Colonic mucosa (tissue), 4 donors: ENCODE measurements around the gene TUBB3. TPM values are rescaled to one million over a fixed set of nuclear protein-coding genes. Genes with fewer than 3 reads are reported as not detected.

Experiments
- DNase-seq: peaks from one replicate; pipeline ENCODE4 v3.0.0-alpha.2; 2020
- H3K27ac ChIP-seq: fragments of 200-600 bp; one replicate; pipeline ENCODE4 v1.8.0; 2021
- H3K27me3 ChIP-seq: fragments of 200-600 bp; one replicate; pipeline ENCODE4 v1.8.0; 2021
- H3K36me3 ChIP-seq: fragments of 200-600 bp; one replicate; pipeline ENCODE4 v1.8.0; 2021
- H3K4me1 ChIP-seq: fragments of 200-600 bp; one replicate; pipeline ENCODE4 v1.8.0; 2021; ENCODE audit warnings: mild to moderate bottlenecking
- H3K4me3 ChIP-seq: fragments of 200-600 bp; one replicate; pipeline ENCODE4 v1.8.0; 2021
- H3K9ac ChIP-seq, 2 donors: one replicate each; pipeline ENCODE4 v1.7.0; 2013; ENCODE audit warnings: control low read depth in 2 of 2, low read depth in 2 of 2, low read length in 2 of 2
- H3K9me3 ChIP-seq: fragments of 200-600 bp; one replicate; pipeline ENCODE4 v1.8.0; 2021
- CTCF ChIP-seq: fragments of 200-600 bp; IDR thresholded peaks from one replicate; pipeline ENCODE4 v1.8.0; 2022; ENCODE audit warnings: antibody characterized with exemption, mild to moderate bottlenecking
- intact Hi-C: fragments of 100-400 bp; cut with DNase I; formaldehyde crosslinking; loops from one replicate; pipeline ENCODE4 v1.14.1; 2022
- total RNA-seq, 2 donors: library from RNA; stranded (reverse); fragmentation: NEBNext Ultra II Directional in 1 of 2; extraction: Animal tissue kit (Norgen Biotek cat#: 25700) in 1 of 2; gene quantifications; one replicate each; pipeline ENCODE4 v1.2.1, GENCODE V29; 2021
- donor health status: healthy.
- donor health status: DM: no; HTN: no; CAD: no.
- donor health status: DM: no; HTN: no; CAD: no.

TUBB3 gene
- total RNA-seq, 2 donors from 2014 or later = 3.2 to 8.0 TPM

DNA sequence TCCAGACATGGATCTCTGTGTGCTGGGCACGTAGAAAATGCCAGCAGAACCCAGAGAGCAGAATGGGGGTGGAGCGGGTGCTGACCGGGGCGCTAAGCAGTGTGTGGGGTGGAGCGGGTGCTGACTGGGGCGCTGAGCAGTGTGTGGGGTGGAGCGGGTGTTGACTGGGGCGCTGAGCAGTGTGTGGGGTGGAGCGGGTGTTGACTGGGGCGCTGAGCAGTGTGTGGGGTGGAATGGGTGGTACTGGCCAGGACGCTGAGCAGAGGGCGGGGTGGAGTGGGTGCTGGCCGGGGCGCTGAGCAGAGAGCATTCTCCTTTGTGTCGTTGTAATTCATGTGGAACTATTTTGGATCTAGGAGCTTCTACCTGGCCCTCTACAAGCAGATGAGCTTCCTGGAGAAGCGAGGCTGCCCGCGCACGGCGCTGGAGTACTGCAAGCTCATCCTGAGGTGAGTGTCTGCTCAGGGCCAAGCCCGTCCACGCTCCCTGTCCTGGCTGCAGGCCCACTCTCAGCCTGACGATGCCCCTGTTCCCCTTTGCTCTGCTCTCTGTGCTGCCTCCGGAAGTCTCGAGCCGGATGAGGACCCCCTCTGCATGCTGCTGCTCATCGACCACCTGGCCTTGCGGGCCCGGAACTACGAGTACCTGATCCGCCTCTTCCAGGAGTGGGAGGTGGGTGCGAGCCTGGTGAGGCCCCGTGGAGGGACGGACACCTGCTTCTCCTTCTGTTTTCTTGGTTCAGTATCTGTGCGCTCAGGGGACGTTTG lies 24.8 kb upstream of the TUBB3 start:
- Histone ChIP-seq H3K36me3 (peaks cover 6% of the 10 kb centered on the region), H3K4me1 (no peaks in the 10 kb centered on the region), H3K9ac (no peak overlapping the region), H3K4me3 (no peak overlapping the region), H3K27ac (no peak overlapping the region), H3K27me3 (no peaks in the 10 kb centered on the region), H3K9me3 (no peaks in the 10 kb centered on the region)
- intact Hi-C loops = no loop called here
- no peak for DNase-seq
- TF ChIP-seq CTCF = no peak

DNA sequence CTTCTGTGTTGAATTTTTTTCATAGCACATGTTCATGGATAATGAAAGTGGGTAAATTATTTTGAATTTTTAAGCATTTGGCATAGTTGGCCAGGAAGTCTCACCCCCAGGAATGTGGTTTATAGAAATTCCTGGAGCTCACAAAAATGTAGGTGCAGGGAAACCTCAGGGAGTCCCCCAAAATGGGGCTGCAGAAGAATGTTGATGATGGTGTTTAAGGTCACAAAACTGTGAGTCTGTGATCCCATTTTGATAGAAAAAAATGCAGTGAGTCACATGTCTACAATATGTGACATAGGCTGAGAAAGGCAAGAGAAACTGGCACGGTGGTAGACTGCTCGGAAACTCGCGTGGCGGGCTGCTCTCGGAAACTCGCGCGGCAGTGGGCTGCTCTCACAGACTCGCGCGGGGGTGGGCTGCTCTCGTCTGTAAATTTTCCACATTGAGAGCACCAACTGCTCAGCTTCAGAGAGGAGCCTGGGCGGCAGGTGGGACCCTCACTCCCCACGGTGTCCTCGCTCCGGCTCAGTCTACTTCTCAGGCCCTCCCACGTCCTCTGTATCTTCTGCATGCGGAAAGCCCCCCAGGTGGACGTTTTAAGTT lies 23.2 kb upstream of the TUBB3 start:
- no peak for DNase-seq

GRCh38 chr16:89900885-89901284 lies 22.3 kb upstream of the TUBB3 start:
- intact Hi-C loops = no loop called here
- no peaks in the 10 kb centered on the region for H3K4me1 ChIP-seq
- no peak overlapping the region for H3K9ac ChIP-seq
- H3K36me3 ChIP-seq = peaks cover 6% of the 10 kb centered on the region
- H3K4me3 ChIP-seq = no peak overlapping the region
- H3K27me3 ChIP-seq = no peaks in the 10 kb centered on the region
- no peaks in the 10 kb centered on the region for H3K9me3 ChIP-seq
- TF ChIP-seq CTCF = no peak
- H3K27ac ChIP-seq = no peak overlapping the region
- no peak for DNase-seq

More for the DNA sequence above, 23.2 kb upstream of the TUBB3 start:
- Histone ChIP-seq H3K27me3 (no peaks in the 10 kb centered on the region), H3K4me3 (no peak overlapping the region), H3K36me3 (peaks cover 6% of the 10 kb centered on the region), H3K4me1 (no peaks in the 10 kb centered on the region), H3K9ac (no peak overlapping the region), H3K9me3 (no peaks in the 10 kb centered on the region), H3K27ac (no peak overlapping the region)
- no peak for TF ChIP-seq CTCF
- intact Hi-C loops = no loop called here

DNA sequence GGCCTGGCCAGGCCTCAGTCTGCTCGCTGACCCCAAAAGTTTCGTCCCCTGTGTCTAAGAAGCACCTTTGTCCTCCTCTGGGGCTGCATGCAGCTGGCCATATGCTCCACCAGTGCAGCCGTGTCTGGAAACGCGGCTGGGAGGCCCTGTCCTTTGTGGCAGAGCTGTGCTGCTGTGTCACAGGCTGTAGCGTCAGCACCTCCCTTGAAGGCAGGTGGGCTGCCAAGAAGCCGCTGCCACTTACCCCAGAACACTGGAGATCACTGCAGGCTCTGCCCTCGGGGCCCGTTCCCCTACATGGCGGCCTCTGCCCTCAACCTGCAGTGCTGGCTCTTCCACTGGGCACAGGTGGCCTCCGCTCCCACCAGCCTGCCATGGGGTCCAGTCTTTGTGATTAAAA lies 20.2 kb upstream of the TUBB3 start:
- Histone ChIP-seq H3K9me3 (no peaks in the 10 kb centered on the region), H3K36me3 (peaks cover 14% of the 10 kb centered on the region), H3K4me1 (no peaks in the 10 kb centered on the region), H3K27ac (no peak overlapping the region), H3K4me3 (no peak overlapping the region), H3K27me3 (no peaks in the 10 kb centered on the region), H3K9ac (no peak overlapping the region)
- no peak for TF ChIP-seq CTCF
- intact Hi-C loops = no loop called here
- no peak for DNase-seq

DNA sequence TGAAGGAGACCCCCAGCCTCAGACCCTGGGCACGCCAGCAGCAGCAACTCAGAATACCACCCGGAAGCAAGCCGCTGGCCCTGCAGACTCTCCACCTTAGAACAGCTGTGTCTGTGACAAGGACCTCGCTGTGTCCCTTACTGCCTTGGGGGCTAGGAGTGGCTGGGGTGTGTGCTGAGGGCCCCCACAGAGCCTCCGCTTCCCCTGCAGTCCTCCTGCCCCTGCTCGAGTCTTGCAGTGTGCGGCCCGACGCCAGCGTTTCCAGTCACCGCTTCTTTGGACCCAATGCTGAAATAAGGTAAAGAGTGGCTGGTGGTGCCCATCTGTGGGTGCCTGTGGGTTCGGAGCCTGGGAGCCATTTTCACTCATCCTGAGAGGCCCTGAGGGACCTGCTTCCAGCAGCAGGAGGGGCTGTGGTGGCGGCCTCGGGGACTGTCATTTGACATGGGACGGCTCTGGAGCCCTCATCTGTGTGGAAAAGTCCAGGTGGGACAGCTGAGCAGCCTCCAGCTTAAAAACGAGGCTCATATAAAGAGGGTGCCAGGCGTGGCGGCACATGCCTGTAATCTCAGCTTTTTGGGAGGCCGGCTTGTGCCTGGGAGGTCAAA lies 19.1 kb upstream of the TUBB3 start:
- intact Hi-C loops = no loop called here
- H3K4me1 ChIP-seq = no peaks in the 10 kb centered on the region
- no peak for TF ChIP-seq CTCF
- no peak overlapping the region for H3K9ac ChIP-seq
- no peak for DNase-seq
- H3K9me3 ChIP-seq = no peaks in the 10 kb centered on the region
- H3K4me3 ChIP-seq = no peak overlapping the region
- no peak overlapping the region for H3K27ac ChIP-seq
- H3K27me3 ChIP-seq = no peaks in the 10 kb centered on the region
- peaks cover 14% of the 10 kb centered on the region for H3K36me3 ChIP-seq
